SU-DHL-6 (cell line): Measurements from ENCODE around the gene CXCR1.
"Not testable (repeated sequence)": the region's sequence is repeated elsewhere in the genome, so short reads cannot be mapped to it uniquely, and the experiment has no call there.

Source experiments
- CTCF ChIP-seq: fragments of 200-600 bp; sonication (generic); IDR thresholded peaks from one replicate; pipeline ENCODE4 v1.5.1; 2017; ENCODE audit warnings: antibody characterized with exemption, mild to moderate bottlenecking, low read length, moderate library complexity; ENCODE audit not compliant: insufficient read depth, poor library complexity, severe bottlenecking
- EZH2phosphoT487 ChIP-seq: fragments of 200-600 bp; sonication (generic), shearing (Covaris generic); conservative IDR thresholded peaks from 2 replicates; pipeline ENCODE4 v1.6.1; 2018; ENCODE audit warnings: mild to moderate bottlenecking, antibody characterized with exemption, low read length, moderate library complexity, mixed read lengths

DNA sequence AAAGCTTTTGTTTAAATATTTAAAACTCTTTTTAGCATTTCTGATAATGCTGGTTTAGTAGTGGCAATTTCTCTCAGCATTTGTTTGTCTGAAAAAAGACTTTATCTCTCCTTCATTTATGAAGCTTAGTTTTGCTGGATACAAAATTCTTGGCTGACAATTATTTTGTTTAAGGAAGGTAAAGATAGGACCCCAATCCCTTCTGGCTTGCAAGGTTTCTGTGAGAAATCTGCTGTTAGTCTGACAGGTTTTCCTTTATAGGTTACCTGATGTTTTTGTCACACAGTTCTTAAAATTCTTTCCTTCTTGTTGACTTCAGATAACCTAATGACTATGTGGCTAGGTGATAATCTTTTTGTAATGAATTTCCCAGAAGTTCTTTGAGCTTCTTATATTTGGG is 44.5 kb downstream of the CXCR1 start:
- TF ChIP-seq CTCF, EZH2phosphoT487: not testable (repeated sequence)
